GM18520 (cell line): ENCODE measurements around the gene MED31.
"Not testable (repeated sequence)": the region's sequence is repeated elsewhere in the genome, so short reads cannot be mapped to it uniquely, and the experiment has no call there.

Source experiments
- ATAC-seq: cut with Tn5 transposase; IDR thresholded peaks from one replicate; pipeline ENCODE4 v1.9.1; 2021; ENCODE audit not compliant: unreplicated experiment

Gene MED31

GRCh38 chr17:6651354-6651918 lies at the start of gene MED31, which contains the start of gene C17orf100:
Gene MED31 (minus strand): TSS chr17:6651605. CDS start chr17:6651528, 77 bp downstream.
Gene C17orf100 (plus strand): TSS chr17:6651762. CDS start chr17:6651914, 152 bp downstream.
- peak; percentile 67 for ATAC-seq

GRCh38 chr17:6700948-6701307 lies 49.5 kb upstream of the MED31 start:
- no peak for ATAC-seq

GRCh38 chr17:6699997-6700947 lies 48.9 kb upstream of the MED31 start:
- no peak for ATAC-seq

GRCh38 chr17:6698004-6698403 lies 46.6 kb upstream of the MED31 start:
- no peak for ATAC-seq

GRCh38 chr17:6696906-6697305 lies 45.5 kb upstream of the MED31 start:
- no peak for ATAC-seq

- ATAC-seq = no peak
Observed at GRCh38 chr17:6695565-6695964, 44.2 kb upstream of the MED31 start.

- ATAC-seq = no peak
Observed at GRCh38 chr17:6695051-6695450, 43.6 kb upstream of the MED31 start.

GRCh38 chr17:6691958-6692357 lies 40.6 kb upstream of the MED31 start:
- not testable (repeated sequence) for ATAC-seq

GRCh38 chr17:6691546-6691945 lies 40.1 kb upstream of the MED31 start:
- no peak for ATAC-seq

GRCh38 chr17:6690641-6691040 lies 39.2 kb upstream of the MED31 start:
- ATAC-seq = no peak

- no peak for ATAC-seq
Observed at GRCh38 chr17:6688944-6689343, 37.5 kb upstream of the MED31 start.

- no peak for ATAC-seq
Observed at GRCh38 chr17:6686026-6686425, 34.6 kb upstream of the MED31 start.

- ATAC-seq = no peak
Observed at GRCh38 chr17:6684881-6685767, 33.7 kb upstream of the MED31 start.

- ATAC-seq = no peak
Observed at GRCh38 chr17:6684460-6684783, 33.0 kb upstream of the MED31 start.

GRCh38 chr17:6683730-6684459 lies 32.5 kb upstream of the MED31 start:
- ATAC-seq = no peak

- no peak for ATAC-seq
Observed at GRCh38 chr17:6683081-6683684, 31.8 kb upstream of the MED31 start.

- ATAC-seq = no peak
Observed at GRCh38 chr17:6682339-6682738, 30.9 kb upstream of the MED31 start.

- no peak for ATAC-seq
Observed at GRCh38 chr17:6681671-6682070, 30.3 kb upstream of the MED31 start.

GRCh38 chr17:6681176-6681575 lies 29.8 kb upstream of the MED31 start:
- ATAC-seq = no peak

- ATAC-seq = no peak
Observed at GRCh38 chr17:6679241-6679640, 27.8 kb upstream of the MED31 start.
